ENCODE results near the gene DNAJB12.
A peak's percentile ranks its signal among the peaks of the same experiment; 100 is the strongest.
"Not testable (repeated sequence)": the region's sequence is repeated elsewhere in the genome, so short reads cannot be mapped to it uniquely, and the experiment has no call there.

DNAJB12 gene

GRCh38 chr10:72328045-72328828 is 26.5 kb downstream of the DNAJB12 start:
- peak; percentile 52 for DNase-seq
- H3K27ac ChIP-seq: peak overlapping the region; percentile 12
- no peaks in the 10 kb centered on the region for H3K36me3 ChIP-seq (replicated peaks)
- TF ChIP-seq CTCF (IDR thresholded peaks at IDR 0.05; ENCODE audit: low read depth, low read length, missing control alignments): peak; percentile 81
- H3K4me3 ChIP-seq (ENCODE audit: low read depth, low read length): no peak overlapping the region
- in situ Hi-C loops (cut with HindIII; ENCODE audit: low pct_ligation_motif_present, low sequenced_read_pairs): no loop called here
- no peaks in the 10 kb centered on the region for H3K27me3 ChIP-seq (replicated peaks)

- H3K36me3 ChIP-seq (replicated peaks); DNase-seq; H3K4me3 ChIP-seq (ENCODE audit: low read depth, low read length); H3K27me3 ChIP-seq (replicated peaks); H3K27ac ChIP-seq; in situ Hi-C loops (cut with HindIII; ENCODE audit: low pct_ligation_motif_present, low sequenced_read_pairs): not testable (repeated sequence)
Measured at GRCh38 chr10:72326665-72327603, 27.8 kb downstream of the DNAJB12 start.

GRCh38 chr10:72325243-72326175 is 29.2 kb downstream of the DNAJB12 start:
- H3K4me3 ChIP-seq (ENCODE audit: low read depth, low read length); H3K36me3 ChIP-seq (replicated peaks); in situ Hi-C loops (cut with HindIII; ENCODE audit: low pct_ligation_motif_present, low sequenced_read_pairs); H3K27me3 ChIP-seq (replicated peaks): not testable (repeated sequence)
- H3K27ac ChIP-seq: peak overlapping the region; percentile 68
- DNase-seq: peak; percentile 69

GRCh38 chr10:72323771-72324191 is 30.9 kb downstream of the DNAJB12 start:
- in situ Hi-C loops (cut with HindIII; ENCODE audit: low pct_ligation_motif_present, low sequenced_read_pairs): no loop called here
- TF ChIP-seq CTCF (IDR thresholded peaks at IDR 0.05; ENCODE audit: low read depth, low read length, missing control alignments): no peak
- DNase-seq: no peak
- H3K36me3 ChIP-seq (replicated peaks): no peaks in the 10 kb centered on the region
- H3K4me3 ChIP-seq (ENCODE audit: low read depth, low read length): no peak overlapping the region
- no peaks in the 10 kb centered on the region for H3K27me3 ChIP-seq (replicated peaks)
- H3K27ac ChIP-seq: no peak overlapping the region

GRCh38 chr10:72323108-72323749 is 31.5 kb downstream of the DNAJB12 start:
- Histone ChIP-seq H3K36me3 (replicated peaks) (no peaks in the 10 kb centered on the region), H3K4me3 (ENCODE audit: low read depth, low read length) (no peak overlapping the region), H3K27ac (no peak overlapping the region), H3K27me3 (replicated peaks) (no peaks in the 10 kb centered on the region)
- TF ChIP-seq CTCF (IDR thresholded peaks at IDR 0.05; ENCODE audit: low read depth, low read length, missing control alignments): no peak
- in situ Hi-C loops (cut with HindIII; ENCODE audit: low pct_ligation_motif_present, low sequenced_read_pairs): no loop called here
- DNase-seq: no peak
